ENCODE results near the gene VWDE. TPM values are rescaled to one million over a fixed set of nuclear protein-coding genes. Genes with fewer than 3 reads are reported as not detected.

Gene VWDE
- total RNA-seq, 1 experiment from 2014 or later, result 13.7 TPM

DNA sequence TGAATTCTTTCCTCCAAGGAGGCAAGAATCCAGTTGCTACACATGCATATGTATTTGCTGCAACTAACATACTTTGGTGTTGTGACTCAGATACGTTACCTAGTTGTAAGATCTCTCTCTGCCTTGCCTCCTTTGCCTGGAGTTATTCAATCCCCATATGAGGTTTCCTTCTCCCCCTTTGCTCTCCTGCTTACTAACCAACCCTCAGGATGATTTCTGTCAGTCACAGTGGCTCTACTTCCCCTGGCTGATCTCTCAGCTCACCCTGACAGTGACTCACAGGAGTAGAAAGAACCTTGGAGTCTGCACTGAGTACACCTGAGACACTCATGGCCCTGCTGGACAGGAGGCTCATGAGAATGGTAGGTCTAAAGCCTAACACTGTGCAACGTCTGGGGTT lies 100.6 kb downstream of the VWDE start:
- H3K27ac ChIP-seq (ENCODE audit: low read depth, low read length), result no peak overlapping the region
- H3K9me2 ChIP-seq (ENCODE audit: insufficient read depth), result no peaks in the 10 kb centered on the region
- ATAC-seq (no peak), DNase-seq (ENCODE audit: low read depth, low spot score) (no peak)
- H3K4me3 ChIP-seq (replicated peaks in 1 of 2; ENCODE audit: low read depth in 1 of 2, low read length in 2 of 2), result no peak overlapping the region
- RAD21 ChIA-PET (ENCODE audit: low non-redundant PET in 1 of 2, low total read pairs in 2 of 2, uncharacterized antibody in 2 of 2, unreplicated experiment in 2 of 2), result no interaction called here
- H3K36me3 ChIP-seq (ENCODE audit: control insufficient read depth in 1 of 2, insufficient read depth in 2 of 2, low read length in 2 of 2), result no peaks in the 10 kb centered on the region
- intact Hi-C loops (cut with micrococcal nuclease), result no loop called here
- no peak overlapping the region for H3K4me2 ChIP-seq (ENCODE audit: low read length)
- POLR2A ChIA-PET, result no interaction called here
- no peak overlapping the region for H3K9ac ChIP-seq (ENCODE audit: low read length)
- no TSS peak for BruUV-seq (replicated peaks)
- H2AFZ ChIP-seq (ENCODE audit: low read depth, low read length, poor library complexity, severe bottlenecking), result no peak overlapping the region
- no peaks in the 10 kb centered on the region for H3K27me3 ChIP-seq (ENCODE audit: insufficient read depth, low read length)
- no peaks in the 10 kb centered on the region; a peak in 1 of 4 replicates for H3K4me1 ChIP-seq (ENCODE audit: control insufficient read depth in 1 of 2, insufficient read depth in 2 of 2, low read length in 2 of 2)
- no peaks in the 10 kb centered on the region for H3K9me3 ChIP-seq (ENCODE audit: control insufficient read depth in 1 of 2, insufficient read depth in 1 of 2, low read depth in 1 of 2, low read length in 2 of 2)
- CTCF ChIA-PET, result no interaction called here
- H3K79me2 ChIP-seq (ENCODE audit: insufficient read depth, low read length), result no peaks in the 10 kb centered on the region
- H4K20me1 ChIP-seq (ENCODE audit: insufficient read depth), result no peaks in the 10 kb centered on the region
- TF ChIP-seq, protein P1, sequence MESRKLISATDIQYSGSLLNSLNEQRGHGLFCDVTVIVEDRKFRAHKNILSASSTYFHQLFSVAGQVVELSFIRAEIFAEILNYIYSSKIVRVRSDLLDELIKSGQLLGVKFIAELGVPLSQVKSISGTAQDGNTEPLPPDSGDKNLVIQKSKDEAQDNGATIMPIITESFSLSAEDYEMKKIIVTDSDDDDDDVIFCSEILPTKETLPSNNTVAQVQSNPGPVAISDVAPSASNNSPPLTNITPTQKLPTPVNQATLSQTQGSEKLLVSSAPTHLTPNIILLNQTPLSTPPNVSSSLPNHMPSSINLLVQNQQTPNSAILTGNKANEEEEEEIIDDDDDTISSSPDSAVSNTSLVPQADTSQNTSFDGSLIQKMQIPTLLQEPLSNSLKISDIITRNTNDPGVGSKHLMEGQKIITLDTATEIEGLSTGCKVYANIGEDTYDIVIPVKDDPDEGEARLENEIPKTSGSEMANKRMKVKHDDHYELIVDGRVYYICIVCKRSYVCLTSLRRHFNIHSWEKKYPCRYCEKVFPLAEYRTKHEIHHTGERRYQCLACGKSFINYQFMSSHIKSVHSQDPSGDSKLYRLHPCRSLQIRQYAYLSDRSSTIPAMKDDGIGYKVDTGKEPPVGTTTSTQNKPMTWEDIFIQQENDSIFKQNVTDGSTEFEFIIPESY (IDR thresholded peaks at IDR 0.05; ENCODE audit: extremely low read depth, insufficient replicate concordance, low read length), result no peak
- TF ChIP-seq RAD21 (IDR thresholded peaks at IDR 0.05; ENCODE audit: low read depth) (no peak), CBX3 (IDR thresholded peaks at IDR 0.05; ENCODE audit: low read depth) (no peak), EGR1 (IDR thresholded peaks at IDR 0.05; ENCODE audit: low read depth) (no peak)

DNA sequence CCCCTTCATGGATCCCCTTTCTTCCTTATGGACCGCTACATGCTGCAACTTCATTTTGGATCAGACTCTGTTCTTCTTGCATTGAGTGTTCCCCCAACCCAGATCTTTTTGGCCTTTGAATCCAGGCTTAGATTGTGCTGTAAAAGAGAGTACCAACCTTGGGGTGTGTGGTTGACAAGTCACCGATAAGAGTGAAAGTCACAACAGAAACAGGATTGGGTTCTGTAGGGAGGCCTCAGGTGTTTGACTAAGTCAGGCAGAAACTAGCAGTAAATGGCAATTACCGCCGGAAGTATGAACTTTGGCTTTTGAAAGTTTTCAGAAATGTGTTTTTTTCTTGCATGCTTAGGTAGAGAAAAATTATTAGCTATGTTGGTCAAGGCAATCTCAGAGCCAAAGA lies 103.2 kb downstream of the VWDE start:
- ChIA-PET RAD21 (ENCODE audit: low non-redundant PET in 1 of 2, low total read pairs in 2 of 2, uncharacterized antibody in 2 of 2, unreplicated experiment in 2 of 2) (interaction anchor here in 1 of 2 experiments (0.6 kb wide), 1 partner anchor 522 kb away, joined by 3 read pairs; no protein-coding TSS in a partner anchor), CTCF (no interaction called here), POLR2A (no interaction called here)
- Histone ChIP-seq H3K9me3 (ENCODE audit: control insufficient read depth in 1 of 2, insufficient read depth in 1 of 2, low read depth in 1 of 2, low read length in 2 of 2) (no peaks in the 10 kb centered on the region), H3K4me1 (ENCODE audit: control insufficient read depth in 1 of 2, insufficient read depth in 2 of 2, low read length in 2 of 2) (peaks cover 4 to 7% of the 10 kb centered on the region in 2 experiments; a peak in 3 of 4 replicates), H4K20me1 (ENCODE audit: insufficient read depth) (no peaks in the 10 kb centered on the region), H3K9ac (ENCODE audit: low read length) (no peak overlapping the region), H3K79me2 (ENCODE audit: insufficient read depth, low read length) (no peaks in the 10 kb centered on the region), H3K4me3 (replicated peaks in 1 of 2; ENCODE audit: low read depth in 1 of 2, low read length in 2 of 2) (no peak overlapping the region), H2AFZ (ENCODE audit: low read depth, low read length, poor library complexity, severe bottlenecking) (no peak overlapping the region), H3K36me3 (ENCODE audit: control insufficient read depth in 1 of 2, insufficient read depth in 2 of 2, low read length in 2 of 2) (no peaks in the 10 kb centered on the region), H3K4me2 (ENCODE audit: low read length) (no peak overlapping the region), H3K27ac (ENCODE audit: low read depth, low read length) (no peak overlapping the region), H3K27me3 (ENCODE audit: insufficient read depth, low read length) (no peaks in the 10 kb centered on the region), H3K9me2 (ENCODE audit: insufficient read depth) (no peaks in the 10 kb centered on the region)
- intact Hi-C loops (cut with micrococcal nuclease), result no loop called here
- DNase-seq (ENCODE audit: low read depth, low spot score) (no peak), ATAC-seq (no peak)
- no TSS peak for BruUV-seq (replicated peaks)
- TF ChIP-seq JUND (IDR thresholded peaks at IDR 0.05) (no peak), FOSL1 (IDR thresholded peaks at IDR 0.05; ENCODE audit: low read depth) (no peak), REST (IDR thresholded peaks at IDR 0.05; ENCODE audit: low read depth) (no peak), EZH2 (IDR thresholded peaks at IDR 0.05) (no peak), RAD21 (IDR thresholded peaks at IDR 0.05; ENCODE audit: low read depth) (no peak), YY1 (IDR thresholded peaks at IDR 0.05; ENCODE audit: extremely low read depth, insufficient replicate concordance, low read depth, low read length) (no peak), SIN3A (IDR thresholded peaks at IDR 0.05; ENCODE audit: low read depth) (no peak), SP1 (IDR thresholded peaks at IDR 0.05; ENCODE audit: low read depth) (no peak)
- TF ChIP-seq, protein P1 (IDR thresholded peaks at IDR 0.05; ENCODE audit: extremely low read depth, insufficient replicate concordance, low read length), result no peak
- TF ChIP-seq, protein P2, sequence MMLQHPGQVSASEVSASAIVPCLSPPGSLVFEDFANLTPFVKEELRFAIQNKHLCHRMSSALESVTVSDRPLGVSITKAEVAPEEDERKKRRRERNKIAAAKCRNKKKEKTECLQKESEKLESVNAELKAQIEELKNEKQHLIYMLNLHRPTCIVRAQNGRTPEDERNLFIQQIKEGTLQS (IDR thresholded peaks at IDR 0.05), result no peak
